Measurements from ENCODE around the gene AGA.

DNA sequence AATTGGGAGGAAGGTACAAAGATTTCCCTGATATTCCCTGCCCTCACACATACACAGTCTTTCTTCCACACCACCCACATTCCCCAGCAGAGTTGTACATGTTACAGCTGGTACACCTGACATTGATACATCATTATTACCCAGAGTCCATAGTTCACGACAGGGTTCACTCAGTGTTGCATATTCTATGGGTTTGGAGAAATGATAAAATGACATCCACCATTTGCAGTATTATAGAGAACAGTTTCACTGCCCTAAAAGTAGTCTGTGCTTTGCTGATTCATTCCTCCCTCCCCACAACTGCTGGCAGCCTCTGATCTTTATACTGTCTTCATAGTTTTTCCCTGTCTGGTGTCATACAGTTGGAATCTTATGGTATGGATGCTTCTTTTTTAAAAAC lies 15.0 kb downstream of the AGA start:
- TF ChIP-seq, protein P1, sequence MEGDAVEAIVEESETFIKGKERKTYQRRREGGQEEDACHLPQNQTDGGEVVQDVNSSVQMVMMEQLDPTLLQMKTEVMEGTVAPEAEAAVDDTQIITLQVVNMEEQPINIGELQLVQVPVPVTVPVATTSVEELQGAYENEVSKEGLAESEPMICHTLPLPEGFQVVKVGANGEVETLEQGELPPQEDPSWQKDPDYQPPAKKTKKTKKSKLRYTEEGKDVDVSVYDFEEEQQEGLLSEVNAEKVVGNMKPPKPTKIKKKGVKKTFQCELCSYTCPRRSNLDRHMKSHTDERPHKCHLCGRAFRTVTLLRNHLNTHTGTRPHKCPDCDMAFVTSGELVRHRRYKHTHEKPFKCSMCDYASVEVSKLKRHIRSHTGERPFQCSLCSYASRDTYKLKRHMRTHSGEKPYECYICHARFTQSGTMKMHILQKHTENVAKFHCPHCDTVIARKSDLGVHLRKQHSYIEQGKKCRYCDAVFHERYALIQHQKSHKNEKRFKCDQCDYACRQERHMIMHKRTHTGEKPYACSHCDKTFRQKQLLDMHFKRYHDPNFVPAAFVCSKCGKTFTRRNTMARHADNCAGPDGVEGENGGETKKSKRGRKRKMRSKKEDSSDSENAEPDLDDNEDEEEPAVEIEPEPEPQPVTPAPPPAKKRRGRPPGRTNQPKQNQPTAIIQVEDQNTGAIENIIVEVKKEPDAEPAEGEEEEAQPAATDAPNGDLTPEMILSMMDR (IDR thresholded peaks at IDR 0.05), result no peak
- TF ChIP-seq POLR2AphosphoS5 (IDR thresholded peaks at IDR 0.05) (no peak), POLR2A (IDR thresholded peaks at IDR 0.05) (no peak)

All from prostate gland (tissue), 2 donors.